Fibroblast of villous mesenchyme (primary cell): Measurements from ENCODE around the gene VIPR1. TPM values are rescaled to one million over a fixed set of nuclear protein-coding genes. Genes with fewer than 3 reads are reported as not detected.

ENCODE experiments used
- DNase-seq: peaks from one replicate; pipeline ENCODE4 v3.0.0-alpha.2; 2010; ENCODE audit warnings: low read depth
- H3K4me3 ChIP-seq: 2 replicates; pipeline ENCODE4 v1.5.1; 2011; ENCODE audit warnings: low read depth, mild to moderate bottlenecking, low read length
- CTCF ChIP-seq: IDR thresholded peaks from 2 replicates; pipeline ENCODE4 v1.5.1; 2012; ENCODE audit warnings: low read depth, mild to moderate bottlenecking, low read length; ENCODE audit not compliant: insufficient read depth
- total RNA-seq: library from RNA; depleted of rRNA; stranded (reverse); fragments of >200 nt; gene quantifications from 2 replicates; pipeline ENCODE4 v1.2.3, GENCODE V29; 2012

VIPR1 gene
- total RNA-seq, 1 donor = not detected

- TF ChIP-seq CTCF = no peak
- no peak for DNase-seq
- no peak overlapping the region for H3K4me3 ChIP-seq
These were observed 13.8 kb upstream of the VIPR1 start for GRCh38 chr3:42488687-42489086.

GRCh38 chr3:42489116-42489936 is 13.1 kb upstream of the VIPR1 start:
- TF ChIP-seq CTCF = no peak
- no peak overlapping the region for H3K4me3 ChIP-seq
- DNase-seq = no peak

GRCh38 chr3:42489937-42490227 is 12.6 kb upstream of the VIPR1 start:
- no peak overlapping the region for H3K4me3 ChIP-seq
- no peak for TF ChIP-seq CTCF
- no peak for DNase-seq

DNA sequence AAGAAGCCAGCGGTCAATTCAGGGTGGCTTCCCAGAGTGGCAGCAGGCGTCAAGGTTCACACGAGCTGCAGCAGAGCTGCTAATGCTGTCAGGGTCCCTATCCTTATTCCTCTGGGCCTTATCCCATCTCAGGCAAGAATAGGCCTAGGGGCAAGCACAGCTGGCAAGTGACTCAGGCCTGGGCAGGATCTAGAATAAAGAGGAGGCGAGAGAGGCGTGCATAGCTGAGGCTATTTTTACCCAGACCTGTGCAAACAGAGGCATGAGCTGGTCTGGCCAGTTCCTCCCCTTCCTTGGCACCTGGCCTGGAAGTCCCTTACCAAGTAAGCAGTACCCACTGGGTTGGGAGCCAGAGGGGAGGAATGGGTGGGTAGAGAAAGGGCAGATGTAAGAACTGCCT is 12.2 kb upstream of the VIPR1 start:
- DNase-seq = no peak
- no peak for TF ChIP-seq CTCF
- H3K4me3 ChIP-seq = no peak overlapping the region

DNA sequence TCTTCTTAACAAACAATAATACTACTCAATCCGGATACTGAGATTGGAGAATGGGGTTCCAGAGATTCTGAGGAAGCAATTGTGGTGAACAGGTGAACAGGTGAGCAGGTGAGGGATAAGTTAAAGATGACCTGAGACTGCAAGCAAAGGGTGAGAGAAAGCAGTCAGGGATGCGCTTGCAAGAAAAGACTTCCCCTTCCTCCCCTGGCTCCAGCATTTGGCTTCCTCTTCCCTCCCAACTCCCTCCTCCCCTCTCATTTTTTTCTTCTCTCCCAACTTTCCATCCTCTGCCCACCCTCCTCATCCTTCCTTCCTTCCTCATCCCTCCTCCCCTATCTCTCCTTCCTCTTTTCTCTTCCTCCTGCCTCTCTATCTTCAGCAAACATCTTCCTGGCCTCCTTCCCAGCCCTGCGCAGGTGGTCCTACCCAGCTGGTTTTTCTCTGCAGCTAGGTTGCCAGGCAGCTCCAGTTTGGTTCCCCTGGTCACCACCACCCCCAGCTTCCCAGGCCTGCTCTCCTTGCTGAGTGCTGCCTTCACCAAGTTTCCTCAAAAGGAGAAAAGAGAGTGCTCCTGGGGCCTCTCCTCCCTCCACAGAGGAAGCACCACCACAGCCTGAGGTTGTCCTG is 10.4 kb upstream of the VIPR1 start:
- no peak for TF ChIP-seq CTCF
- no peak overlapping the region for H3K4me3 ChIP-seq
- DNase-seq = no peak

DNA sequence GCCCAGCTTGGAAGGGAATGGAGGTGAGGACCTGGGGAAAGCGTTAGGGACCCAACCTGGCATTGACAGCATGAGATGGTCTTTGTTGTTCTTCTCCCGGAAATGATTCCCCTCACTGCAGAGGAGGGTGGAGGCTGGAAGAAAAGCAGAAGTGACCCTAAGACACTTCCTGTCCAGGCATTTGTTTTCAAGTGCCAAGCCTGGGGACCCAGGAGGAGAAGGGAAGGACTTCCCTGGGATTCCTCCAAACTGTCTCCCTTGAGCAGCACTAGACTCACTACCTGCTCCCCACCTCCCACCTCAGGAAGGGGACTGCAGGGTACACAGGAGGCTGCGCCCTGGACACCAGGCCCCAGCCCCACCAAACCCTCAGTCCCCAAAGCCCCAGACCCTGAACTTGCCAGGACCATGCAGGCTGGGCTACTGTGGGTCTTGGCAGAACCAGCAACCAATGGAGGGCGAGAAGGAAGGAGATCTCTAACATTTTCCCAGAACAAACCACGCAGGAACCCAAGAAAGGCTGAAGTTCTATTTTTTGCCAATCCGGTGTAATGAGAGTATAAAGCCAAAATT is 9.8 kb upstream of the VIPR1 start:
- no peak for TF ChIP-seq CTCF
- DNase-seq = no peak
- H3K4me3 ChIP-seq = no peak overlapping the region
